AML-193 (cell line): ENCODE results near the gene HGD.
A peak's percentile ranks its signal among the peaks of the same experiment; 100 is the strongest.
"Not testable (repeated sequence)": the region's sequence is repeated elsewhere in the genome, so short reads cannot be mapped to it uniquely, and the experiment has no call there.

Source experiments
- DNase-seq, 2 experiments: peaks; one replicate each; lab custom pipeline; 2025; lab: John Stamatoyannopoulos, UW

The HGD gene

DNA sequence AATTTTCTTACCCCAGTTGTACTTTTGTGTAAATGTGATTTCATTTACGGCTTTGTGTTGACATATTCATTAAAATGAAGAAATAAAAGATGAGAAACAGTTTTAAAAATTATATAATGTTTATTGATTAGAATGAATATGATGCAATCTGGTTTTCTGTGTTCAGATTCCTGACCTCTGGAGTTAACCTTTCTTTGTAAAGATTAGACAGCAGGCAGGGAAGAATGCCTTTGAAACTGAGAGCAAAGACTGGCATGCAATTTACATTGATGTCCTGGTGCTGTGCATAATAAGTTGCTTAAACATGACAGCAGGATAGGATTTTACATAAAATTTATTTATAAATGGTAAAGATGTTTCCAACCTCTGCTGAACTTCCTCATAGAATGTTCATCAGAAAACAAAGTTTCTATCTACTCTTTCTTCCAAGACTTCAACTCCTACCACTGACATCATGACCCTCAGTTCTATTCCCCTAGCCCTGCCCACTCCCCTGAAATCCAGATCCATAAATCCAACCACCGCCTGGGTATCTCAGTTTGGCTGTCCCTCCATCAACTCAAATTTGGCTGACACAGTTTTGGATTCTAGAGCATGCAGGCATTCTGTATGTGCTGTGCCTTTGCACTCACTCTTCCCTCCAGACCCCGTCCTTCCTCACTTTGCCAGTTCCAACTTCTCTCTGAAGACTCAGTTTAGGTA is 1.7 kb downstream of the HGD start:
- no peak for DNase-seq

DNA sequence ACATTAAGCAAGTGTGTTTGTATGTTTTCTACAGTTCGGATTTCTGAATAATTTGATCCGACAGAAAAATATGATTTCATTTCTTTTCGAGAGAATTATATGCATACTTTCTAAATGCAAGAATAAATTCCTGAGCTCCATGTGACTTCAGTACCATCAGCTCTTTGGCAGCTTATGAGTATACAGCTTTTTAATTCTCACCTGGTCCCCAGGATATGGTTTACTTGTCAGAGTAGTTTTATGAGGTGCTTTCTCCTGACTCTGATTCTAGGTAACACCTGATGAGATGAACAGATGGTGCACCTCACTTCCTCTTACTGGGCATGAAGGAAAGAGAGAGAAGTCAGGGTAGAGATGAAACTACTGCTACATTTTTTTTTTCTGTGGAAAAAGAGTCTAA is 3.1 kb downstream of the HGD start:
- peak in 1 of 2 experiments; percentile 9 for DNase-seq

DNA sequence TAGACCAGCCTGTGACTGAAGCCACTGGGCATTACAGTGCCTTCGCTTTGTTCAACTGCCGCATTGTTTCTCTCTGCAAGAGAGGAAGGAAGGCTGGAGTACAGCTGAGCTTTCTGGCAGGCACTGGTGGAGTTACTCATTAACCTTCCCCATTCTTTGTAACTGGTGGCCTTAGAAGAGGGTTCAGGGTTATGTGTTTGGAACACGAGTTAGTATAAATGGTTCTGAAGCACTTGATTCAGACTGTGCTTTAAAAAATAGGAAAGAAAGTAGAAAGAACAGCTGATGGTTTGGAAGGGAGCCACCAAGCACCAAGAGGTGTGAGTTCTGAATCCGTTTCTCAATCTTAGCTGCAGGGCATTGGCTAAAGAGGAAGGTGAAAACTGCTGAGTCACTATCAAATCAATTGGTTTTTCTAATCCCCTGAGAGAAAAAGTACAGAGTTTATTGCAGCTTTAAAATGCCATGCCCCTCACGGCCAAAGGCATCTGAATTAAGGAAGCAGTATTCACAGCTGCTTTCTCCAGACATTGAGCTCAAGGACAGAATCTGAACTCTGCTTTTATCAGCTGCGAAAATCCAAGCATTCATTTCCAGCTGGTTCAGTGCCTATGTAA is 3.6 kb downstream of the HGD start:
- peak; percentile 97 for DNase-seq

DNA sequence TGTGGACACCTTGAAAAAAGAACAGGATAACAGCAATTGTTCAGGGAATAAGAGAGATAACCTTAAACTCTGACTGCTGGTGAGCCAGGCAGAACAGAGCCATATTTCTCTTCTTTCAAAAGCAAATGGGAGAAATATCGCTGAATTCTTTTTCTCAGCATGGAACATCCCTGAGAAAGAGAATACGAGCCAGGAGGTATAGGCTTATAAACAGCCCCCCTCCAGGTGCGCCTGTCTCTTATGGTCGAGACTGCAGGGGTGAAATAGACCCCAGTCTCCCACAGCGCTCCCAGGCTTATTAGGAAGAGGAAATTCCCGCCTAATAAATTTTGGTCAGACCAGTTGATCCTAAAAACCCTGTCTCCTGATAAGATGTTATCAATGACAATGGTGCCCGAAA is 4.8 kb downstream of the HGD start:
- DNase-seq, result not testable (repeated sequence)

DNA sequence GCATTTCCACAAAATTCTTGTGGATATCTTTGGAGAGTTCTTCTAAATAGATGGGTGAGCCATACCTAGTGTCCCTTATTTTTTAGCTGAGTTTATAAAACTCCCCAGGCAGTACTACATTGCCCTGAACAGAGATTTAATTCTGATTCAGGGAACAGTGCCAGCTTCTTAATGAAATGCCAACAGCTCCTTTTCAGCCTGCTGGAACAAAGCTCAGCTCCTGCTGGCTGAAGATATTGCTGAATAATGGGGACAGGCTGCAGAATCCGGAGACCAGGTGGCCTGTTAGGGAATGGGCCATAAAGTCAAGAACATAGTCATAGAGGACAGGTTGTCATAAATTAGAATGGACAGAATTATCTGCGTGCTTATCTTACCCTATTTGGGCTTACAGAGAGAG is 8.9 kb downstream of the HGD start:
- no peak for DNase-seq

DNA sequence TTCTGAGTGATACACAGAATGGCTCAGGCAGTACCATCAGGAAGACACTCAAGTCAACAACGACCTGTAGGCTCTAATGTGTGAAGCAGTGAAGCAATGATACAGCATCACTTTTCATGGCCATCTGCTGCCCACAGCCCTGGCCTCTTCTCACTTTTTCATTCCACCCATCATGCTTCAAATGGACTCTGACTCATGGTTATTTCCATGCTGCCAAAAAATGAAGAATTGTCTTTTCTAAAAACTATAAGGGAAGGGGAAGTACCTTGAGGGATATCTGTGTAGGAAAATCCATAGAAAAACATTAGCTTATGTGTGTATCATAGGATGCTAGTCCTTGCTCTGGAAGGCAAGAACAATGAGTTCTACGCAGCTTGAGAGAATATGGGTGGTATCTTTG is 11.5 kb downstream of the HGD start:
- no peak for DNase-seq

DNA sequence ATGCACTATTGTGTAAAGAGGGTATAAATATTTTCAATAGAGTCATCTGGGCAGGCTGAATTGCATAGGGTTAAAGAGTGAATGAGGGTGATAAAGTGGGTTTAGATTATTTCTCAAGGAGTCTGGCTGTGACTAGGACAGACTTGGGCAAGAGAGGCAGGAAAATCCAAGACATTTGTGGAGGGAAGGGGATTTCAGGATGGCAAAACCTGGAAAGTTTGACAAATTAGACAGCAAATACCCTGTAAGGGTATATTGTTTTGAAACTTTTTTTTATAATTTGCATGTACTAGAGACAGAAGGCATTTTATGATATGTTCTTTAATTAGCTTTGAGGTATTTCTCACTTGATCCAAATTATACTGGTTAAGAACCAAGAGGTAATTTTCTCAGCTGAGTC is 17.1 kb downstream of the HGD start:
- DNase-seq, result no peak

DNA sequence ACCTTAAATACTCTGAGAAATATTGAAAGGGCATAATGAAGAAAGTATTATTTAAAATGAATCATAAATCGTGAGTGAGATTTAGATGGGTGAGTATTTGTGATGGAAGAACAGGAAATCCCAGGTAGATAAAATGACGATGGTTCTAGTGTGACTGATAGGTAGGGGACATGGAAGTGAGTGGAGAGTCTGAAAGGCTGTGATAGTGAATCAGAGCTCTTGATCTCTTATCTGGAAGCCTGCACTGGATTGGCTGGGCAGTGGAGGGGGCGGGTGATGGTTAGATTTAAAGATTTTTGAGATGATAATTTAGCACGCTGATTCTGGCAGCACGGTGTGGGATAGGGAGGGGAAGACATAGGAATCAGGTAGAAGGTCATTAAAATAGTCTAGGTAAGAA is 20.1 kb downstream of the HGD start:
- no peak for DNase-seq

DNA sequence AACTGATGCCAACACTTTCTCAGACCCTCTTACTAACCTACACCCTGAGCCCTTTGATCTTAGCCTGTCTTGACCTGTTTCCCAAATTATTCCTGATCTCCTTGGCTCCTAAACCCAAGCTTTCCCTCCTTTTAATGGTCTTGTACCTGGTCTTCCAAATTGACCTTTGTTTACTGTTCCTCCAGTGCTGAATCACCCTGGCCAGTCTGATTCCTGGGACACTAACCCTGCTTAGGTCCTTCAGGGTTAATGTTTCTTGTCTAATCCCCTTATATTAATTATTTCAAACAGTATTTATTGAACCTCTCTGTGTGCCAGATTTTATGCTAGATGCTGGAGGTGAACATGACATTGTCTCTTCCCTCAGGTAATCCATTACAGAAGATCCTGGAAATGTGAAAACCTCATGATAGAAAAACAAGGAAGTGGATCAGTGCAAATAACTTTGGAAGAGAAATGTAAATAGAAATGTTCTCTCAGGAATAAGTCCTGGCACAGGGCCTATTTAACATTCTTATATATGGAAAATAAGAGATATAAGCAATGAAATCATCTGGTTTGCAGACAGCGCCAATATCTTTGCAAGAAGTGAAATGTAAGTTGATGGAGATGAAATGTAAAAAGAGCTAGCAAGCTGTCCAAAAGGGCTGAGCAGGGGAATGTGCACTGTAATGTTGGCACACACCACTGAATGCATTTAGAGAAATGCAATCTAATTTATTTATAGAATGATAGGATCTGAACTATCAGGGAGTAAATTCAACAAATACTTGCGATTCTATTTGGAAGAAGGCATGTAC is 20.7 kb downstream of the HGD start:
- DNase-seq, result no peak

DNA sequence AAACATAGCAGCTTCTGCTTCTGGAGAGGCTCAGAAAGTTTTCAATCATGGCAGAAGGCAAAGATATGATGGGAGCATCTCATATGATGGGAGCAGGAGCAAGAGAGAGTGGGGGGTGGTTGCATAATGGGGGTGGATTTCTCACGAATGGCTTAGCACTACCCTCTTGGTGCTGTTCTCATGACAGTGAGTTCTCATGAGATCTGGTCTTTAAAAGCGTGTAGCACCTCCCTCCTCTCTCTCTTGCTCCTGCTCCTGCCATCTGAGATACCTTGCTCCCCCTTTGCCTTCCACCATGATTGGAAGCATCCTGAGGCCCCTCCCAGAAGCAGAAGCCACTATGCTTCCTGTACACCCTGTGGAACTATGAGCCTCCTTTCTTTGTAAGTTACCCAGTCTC is 22.2 kb downstream of the HGD start:
- no peak for DNase-seq

DNA sequence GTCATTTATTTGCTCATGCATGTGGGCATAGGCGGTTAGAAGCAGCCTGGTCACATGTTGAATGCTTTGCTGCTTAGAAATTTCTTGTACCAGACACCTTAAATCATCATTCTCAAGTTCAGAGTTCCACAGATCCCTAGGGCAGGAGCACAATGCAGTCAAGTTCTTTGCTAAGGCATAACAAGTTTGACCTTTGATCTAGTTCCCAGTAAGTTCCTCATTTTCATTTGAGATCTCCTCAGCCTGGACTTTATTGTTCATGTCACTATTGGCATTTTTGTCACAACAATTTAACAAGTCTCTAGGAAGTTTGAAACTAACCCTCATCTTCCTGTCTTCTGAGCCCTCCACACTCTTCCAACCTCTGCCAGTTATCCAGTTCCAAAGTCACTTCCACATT is 22.8 kb downstream of the HGD start:
- peak; percentile 45 to 53 for DNase-seq

DNA sequence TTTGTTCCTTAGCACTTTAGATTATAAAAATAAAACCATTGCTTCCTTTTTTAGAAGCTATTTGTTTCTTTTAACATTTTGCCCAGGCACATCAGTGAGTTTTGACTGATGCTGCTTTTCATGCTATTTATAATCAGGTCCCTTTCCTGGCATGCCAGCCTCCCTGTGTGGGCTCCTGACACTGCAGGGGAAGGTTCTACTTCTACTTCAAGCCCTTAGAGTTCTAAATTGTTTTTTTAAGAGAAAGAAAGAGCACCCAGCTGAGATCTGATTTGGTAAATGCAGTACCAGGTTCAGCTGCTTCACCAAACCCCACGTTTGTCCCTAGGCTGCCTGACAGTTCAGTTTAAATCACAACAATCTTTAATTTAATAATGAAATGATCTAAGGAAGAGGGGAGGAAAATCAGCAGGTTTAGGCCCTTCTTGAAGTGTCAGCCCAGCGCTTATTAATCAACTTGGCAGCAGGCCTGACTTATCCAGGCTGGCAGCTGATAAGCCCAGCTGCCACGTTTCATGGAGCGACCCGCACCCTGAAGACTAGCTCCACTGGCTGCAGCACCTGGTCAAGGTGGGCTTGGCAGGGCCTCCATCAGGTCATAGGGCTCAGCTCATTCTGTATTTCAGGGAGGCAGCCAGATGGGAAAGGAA is 29.0 kb downstream of the HGD start:
- no peak for DNase-seq

DNA sequence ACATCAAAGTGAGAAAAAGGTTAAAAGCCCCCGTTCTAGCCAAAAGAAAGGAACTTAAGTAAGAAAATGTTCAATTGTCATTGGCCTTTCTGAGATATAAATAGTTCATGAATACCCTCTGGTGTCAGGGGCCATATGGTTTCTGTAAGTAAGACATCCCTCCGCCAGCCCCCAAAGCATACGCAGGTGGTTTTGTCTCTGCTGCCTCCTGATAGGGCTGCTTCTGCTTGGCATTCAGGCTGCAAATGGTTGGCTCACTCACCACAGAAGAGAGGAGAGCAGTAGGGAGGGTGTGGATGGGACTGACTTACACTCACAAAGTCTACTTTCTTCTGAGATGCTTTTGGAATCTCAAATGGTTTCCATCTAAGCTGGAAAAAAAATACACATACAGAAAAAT is 29.8 kb downstream of the HGD start:
- DNase-seq, result no peak

DNA sequence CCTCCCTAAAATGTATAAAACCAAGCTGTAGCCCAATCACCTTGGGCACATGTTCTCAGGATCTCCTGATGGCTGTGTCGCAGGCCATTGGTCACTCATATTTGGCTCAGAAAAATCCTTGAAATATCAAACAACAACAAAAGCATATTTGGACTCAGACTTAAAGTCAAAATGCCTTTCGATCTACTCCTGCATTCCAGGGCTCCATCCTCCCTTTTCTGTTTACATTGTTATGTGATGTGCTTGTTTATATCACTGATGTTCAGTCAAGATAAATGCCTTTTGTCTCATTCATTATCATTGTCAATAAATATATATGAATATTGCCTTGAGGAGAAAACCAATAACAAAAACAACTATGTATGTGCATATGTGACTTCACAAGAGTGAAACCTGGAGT is 31.7 kb downstream of the HGD start:
- no peak for DNase-seq

DNA sequence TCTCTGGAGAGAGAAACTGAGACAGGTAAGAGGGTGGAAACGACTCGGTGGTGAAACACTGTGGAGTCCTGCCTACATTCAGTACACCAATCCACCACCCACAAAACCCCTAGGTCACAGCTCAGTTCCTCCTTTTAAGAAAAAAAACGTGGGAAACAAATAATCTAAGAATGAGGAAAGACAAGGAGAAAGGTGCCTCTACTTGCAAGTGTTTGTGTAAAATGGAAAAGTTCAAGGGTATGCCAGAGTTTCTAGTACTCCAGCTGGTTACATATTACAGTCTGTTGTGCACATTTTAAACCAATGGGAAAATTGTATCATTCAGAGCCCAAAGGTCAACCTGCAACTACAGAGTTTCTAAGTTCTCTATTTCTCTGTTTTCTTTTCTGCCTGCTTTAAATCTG is 32.2 kb downstream of the HGD start:
- no peak for DNase-seq

DNA sequence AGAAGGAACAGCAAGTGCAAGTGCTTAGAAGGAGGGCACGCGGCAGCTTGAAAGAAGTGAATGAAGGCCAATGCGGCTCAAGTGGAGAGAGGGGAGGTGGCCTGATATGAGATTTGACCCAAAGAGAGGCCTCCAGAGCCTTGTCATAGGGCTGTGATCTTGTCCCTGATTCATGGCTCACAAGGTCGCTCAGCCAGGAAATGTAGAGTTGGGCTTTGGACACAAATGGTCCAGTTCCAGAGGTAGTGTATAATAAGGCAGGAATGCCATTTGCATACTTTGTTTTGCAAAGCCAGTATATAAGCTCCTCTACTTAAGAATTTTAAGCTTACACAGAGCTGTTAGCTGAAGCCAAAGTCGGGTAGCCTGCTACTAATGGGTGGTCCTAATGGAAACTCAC is 33.7 kb downstream of the HGD start:
- no peak for DNase-seq

DNA sequence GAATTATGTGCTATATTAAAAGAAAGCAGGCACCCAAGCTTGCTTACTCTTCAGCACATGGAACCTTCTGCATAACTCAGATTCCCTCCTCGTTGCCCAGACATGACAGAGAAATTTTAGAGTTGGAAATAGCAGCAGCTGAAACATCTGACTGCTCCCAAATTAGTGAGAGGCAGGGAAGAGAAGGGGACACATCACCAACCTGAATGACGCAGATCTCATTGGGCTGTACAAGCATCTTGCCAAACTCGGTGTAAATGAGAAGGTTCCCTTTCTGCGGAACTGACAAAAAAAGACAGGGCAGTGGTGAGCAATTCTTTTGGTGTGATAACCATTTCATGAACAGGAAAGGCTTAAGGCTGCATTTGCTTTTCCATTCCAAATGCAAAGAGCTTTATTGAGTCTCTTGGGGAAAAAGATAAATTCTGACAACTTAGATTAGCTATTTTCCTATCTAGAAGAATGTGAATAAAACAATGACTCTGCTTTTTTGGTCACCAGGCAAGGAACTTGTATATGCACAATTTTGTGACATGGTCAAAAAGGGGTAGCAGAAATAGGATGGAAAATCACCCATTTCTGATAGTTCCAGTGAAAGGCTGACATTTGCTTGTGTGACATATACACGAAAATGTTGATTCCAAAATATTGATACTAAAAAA is 35.1 kb downstream of the HGD start:
- DNase-seq, result no peak

DNA sequence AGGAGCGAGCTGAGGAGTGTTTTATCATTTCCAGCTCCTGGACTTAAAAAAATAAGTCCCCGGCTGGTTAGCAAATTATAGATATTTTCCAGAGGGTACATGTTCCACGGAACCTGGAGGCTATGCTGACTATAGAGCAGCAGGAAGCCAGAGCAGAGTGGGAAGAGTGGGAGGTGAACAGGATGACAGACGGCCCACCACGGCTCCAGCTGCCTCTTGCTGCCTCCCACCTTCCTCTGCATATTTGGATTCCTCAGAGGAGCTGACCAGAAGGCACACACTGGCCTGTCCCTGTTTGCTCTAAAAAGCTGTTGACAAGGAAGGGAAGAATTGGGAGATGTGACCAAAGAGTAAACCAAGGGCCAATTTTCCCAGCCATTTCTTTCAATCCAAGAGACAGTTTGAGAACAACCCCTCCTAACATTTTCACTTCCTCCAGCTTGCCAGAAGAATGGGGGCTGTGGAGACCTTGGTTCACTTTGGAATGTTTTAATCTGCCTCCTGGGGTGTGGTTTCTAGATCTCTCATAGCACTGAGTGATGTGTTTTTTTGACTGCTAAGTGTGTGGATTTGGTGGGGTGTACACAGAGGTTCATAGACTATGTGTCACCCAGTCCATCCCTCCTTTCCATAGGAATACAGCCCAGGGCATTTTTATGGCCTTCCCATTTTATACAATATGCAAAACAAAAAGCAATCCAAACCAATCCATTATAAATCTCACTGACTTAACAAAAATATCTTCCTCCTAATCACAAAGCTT is 36.8 kb downstream of the HGD start:
- DNase-seq, result no peak

DNA sequence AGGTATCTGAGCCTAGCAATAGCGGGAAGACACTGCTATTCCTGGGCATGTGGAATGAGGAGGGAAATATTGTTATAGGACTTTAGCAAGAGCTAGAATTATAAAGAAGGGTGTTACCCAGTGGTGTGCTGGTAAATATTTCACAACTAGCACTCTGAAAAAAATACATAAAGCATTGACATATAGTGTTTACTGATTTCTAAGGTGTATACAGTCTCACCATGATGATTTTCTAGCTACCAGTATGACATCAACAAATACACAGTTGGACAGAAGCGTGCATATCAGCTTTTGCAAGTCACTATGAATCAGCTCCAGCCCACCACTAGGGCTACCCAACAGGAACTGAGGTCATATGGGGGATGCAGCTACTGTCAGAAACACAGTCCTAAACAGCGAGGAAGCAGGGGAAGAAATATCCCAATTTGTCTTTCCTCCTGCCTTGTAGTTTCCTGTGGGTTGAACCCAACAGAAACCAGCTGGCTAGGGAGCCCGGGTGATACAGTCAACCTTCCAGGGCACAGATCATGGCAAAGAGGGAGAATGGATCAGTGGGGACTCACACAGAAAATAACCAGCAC is 39.6 kb downstream of the HGD start:
- DNase-seq, result peak; percentile 82 to 84

DNA sequence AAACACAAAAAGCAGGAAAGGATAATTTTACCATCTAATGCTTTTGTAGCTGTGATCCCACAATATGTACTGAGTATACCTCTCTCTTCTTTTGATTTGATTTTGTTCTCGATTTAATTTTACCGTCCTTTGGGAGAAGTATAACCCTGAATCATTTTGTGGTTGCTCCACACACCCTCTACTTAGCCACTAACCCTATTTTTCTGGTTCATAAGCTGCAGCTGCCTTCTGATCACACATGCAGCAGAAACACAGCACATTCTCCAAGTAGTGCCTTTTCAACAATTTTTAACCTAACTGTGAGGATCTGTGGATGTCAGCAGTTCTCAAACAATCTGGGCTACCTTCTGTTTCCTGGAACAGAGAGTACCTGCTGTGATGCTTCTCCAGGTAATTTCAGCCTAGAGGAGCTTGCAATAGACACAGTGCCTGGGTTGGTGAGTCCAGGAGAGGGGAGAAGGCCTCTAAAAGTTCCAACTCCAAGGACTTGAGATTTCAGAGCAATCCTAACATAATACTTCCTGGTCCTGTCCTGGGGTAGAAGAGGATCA is 40.3 kb downstream of the HGD start:
- DNase-seq, result no peak

DNA sequence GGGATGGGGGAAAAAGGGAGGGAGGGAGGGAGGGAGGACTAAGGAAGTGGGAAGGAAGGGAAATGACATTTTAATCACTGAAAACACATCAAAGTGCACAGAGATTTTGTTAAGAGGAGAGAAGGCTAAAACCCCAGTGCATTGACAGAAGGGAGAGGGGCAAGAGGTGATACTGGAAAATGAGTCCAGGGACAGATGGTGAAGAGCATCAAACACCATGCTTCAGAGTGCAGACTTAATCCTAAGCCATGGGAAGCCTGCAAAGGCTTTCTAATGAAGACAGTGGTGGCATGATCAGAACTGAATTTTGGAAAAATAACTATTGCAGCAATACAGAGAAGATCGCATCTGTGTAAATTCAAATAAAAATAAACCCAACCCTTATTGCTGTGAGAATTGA is 41.8 kb downstream of the HGD start:
- DNase-seq, result no peak
